Activated CD4-positive, alpha-beta T cell treated with anti-CD3 and anti-CD28 coated beads, Interleukin-2, amount 50 U/mL, for 1 hour (primary cell): Measurements from ENCODE around the gene CNKSR2.
"Not testable (repeated sequence)": the region's sequence is repeated elsewhere in the genome, so short reads cannot be mapped to it uniquely, and the experiment has no call there.

Experiments used
- DNase-seq: peaks from one replicate; pipeline ENCODE4 v3.0.0-alpha.2; 2020

The CNKSR2 gene

GRCh38 chrX:21457718-21458117 lies 83.5 kb downstream of the CNKSR2 start:
- no peak for DNase-seq

DNA sequence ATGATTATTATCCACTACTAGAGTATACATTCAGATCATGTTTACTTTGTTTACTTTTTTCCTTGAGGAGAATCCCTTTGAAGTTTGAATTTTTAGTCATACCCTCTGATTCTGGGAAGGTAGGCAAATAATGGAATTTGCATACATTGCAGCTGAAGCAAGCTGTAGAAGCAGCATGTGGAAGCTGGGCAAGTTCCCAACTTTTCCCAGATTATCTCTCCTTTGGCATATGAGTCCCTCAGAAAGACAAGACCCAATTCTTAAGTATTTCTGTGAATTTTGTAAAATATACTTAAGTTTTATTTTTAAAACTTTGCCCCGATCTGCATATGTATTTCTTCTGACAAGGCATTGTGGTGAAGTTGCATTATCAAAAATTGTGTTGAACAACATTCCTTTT lies 94.9 kb downstream of the CNKSR2 start:
- no peak for DNase-seq

- DNase-seq = no peak
Observed at GRCh38 chrX:21476909-21477308, 102.7 kb downstream of the CNKSR2 start.

GRCh38 chrX:21479695-21480270 lies 105.6 kb downstream of the CNKSR2 start:
- no peak for DNase-seq

- DNase-seq = no peak
Observed at GRCh38 chrX:21481761-21482160, 107.5 kb downstream of the CNKSR2 start.

DNA sequence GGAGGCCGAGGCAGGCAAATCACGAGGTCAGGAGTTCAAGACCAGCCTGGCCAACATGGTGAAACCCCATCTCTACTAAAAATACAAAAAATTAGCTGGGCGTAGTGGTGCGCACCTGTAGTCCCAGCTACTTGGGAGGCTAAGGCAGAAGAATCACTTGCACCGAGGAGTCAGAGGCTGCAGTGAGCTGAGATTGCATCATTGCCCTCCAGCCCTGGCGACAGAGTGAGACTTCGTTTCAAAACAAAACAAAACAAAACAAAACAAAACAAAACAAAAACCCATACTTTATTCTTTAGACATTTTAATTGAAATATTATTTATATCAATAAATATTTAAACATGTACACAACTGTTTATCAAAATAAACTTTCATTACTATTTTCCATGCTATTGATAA lies 109.8 kb downstream of the CNKSR2 start:
- DNase-seq = not testable (repeated sequence)

- DNase-seq = no peak
Observed at GRCh38 chrX:21487832-21488231, 113.6 kb downstream of the CNKSR2 start.

DNA sequence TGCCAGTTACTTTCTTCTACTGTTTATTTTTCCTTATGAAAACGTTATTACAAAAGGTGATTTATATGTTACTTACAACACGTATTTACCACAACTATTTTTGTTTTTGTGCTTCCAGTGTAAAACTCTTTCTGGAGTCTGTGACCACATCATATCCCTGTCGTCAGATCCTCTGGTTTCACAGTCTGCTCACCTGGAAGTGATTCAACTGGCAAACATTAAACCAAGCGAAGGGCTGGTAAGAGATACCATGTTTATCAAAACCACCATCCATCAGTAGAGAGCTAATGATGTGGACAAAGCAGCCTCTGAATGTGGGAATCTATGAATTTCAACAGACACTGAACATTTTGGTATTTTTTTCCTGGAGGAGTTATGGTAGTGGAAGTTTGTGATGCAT lies 116.1 kb downstream of the CNKSR2 start:
- DNase-seq = no peak

GRCh38 chrX:21493226-21493830 lies 119.1 kb downstream of the CNKSR2 start:
- no peak for DNase-seq

GRCh38 chrX:21503593-21503992 lies 129.4 kb downstream of the CNKSR2 start:
- DNase-seq = no peak

GRCh38 chrX:21509912-21510311 lies 135.7 kb downstream of the CNKSR2 start:
- DNase-seq = no peak

DNA sequence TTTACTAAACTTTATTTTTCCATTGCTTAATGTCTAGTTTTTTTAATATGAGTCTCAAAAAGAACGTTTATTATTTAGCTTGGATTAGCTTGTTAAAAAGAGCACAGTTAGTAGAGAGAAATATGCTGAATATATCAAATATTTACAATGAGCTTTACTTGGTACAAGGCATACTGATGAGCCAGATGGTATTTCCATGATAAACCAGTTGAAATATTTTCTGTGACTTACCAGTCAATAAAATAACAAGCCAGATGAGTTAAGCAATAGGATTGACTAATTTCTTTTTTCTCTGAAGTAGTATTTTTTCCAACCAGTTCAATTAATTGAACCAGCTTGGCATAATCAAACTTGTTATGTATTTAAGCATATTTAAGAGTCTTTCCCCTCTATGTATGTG lies 149.8 kb downstream of the CNKSR2 start:
- DNase-seq = no peak

DNA sequence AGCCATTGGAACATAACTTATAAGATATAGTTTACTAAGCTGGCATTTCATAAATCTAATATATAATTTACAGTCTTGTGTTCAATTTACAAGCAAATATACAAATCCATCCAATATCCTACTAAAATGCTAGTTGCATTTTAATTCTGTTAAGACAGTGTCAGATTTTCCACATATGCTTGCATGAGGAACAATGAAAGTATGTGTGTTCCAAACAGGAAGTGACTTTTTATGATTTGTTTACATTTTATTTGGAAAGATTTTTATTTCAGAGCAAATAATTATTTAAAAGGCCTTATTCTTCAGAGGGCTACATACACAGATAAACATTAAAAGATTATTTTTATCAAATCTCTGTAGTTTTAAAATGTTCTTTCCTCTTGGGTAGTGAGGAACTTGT lies 153.9 kb downstream of the CNKSR2 start:
- DNase-seq = no peak

GRCh38 chrX:21529771-21530170 lies 155.6 kb downstream of the CNKSR2 start:
- DNase-seq = no peak

GRCh38 chrX:21544642-21545041 lies 170.4 kb downstream of the CNKSR2 start:
- not testable (repeated sequence) for DNase-seq

DNA sequence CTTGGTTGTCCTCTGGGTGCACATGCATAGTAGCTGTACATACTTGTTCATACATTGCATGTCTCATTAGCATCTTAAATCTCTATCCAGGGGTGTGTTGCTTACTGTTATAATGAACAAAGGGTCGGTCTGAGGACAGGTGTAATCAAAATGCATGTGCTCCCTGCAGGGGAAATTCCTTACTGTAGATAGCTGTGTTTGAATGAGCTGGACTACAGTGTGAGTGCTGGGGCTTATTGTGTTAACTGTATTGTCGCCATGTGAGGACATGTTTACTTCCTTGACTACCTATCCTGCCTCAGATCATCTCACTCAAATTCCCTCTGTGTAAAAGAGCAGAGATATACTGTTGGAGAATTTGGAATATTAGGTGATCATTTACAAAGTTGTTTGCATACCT lies 185.2 kb downstream of the CNKSR2 start:
- DNase-seq = no peak

GRCh38 chrX:21565025-21565424 lies 190.8 kb downstream of the CNKSR2 start:
- DNase-seq = no peak

DNA sequence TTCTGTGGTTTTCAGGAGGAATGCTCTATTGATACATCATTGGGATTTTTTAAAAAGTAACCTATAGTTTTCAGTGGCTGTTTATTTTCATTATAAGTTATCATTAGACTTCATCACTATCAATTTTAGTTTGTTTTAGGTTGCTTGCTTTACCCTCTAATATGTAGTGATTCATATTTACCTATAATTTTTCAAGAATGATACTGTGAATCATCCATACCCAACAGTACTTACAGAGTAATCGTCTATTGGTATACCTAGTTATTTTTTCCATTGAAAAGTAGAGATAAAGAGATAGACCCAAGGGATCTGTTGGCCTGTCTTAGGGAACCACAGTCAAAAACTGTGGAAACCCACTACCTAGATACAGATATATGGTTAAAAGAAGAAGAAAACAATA lies 200.6 kb downstream of the CNKSR2 start:
- no peak for DNase-seq

- no peak for DNase-seq
Observed at GRCh38 chrX:21581479-21581878, 207.3 kb downstream of the CNKSR2 start.

- no peak for DNase-seq
Observed at GRCh38 chrX:21586001-21586400, 211.8 kb downstream of the CNKSR2 start.

GRCh38 chrX:21590012-21590776 lies 216.0 kb downstream of the CNKSR2 start:
- DNase-seq = no peak

- no peak for DNase-seq
Observed at GRCh38 chrX:21606002-21606401, 231.8 kb downstream of the CNKSR2 start.

- no peak for DNase-seq
Observed at GRCh38 chrX:21610168-21610567, 235.9 kb downstream of the CNKSR2 start.

DNA sequence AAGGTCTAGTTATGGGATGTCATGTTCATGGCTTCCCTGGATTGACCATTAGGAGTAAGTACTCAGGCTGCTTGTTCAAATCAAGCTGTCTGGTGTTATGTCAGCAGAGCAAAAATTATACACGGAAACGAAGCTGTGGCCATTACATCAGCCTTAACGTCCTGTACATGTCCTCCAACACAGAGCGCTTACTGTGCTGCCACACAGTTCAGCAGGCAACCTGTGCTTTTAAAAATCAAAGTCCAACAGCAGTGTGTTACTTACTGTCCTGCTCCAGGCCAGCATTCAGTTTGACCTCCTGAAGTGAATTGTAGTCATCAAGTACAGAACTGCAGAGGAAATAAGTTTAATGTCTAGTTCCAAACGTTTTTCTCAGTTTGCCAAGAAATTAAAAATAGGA lies 237.9 kb downstream of the CNKSR2 start:
- DNase-seq = no peak

- no peak for DNase-seq
Observed at GRCh38 chrX:21616386-21616785, 242.2 kb downstream of the CNKSR2 start.
